ENCODE results near the gene STXBP5.

DNA sequence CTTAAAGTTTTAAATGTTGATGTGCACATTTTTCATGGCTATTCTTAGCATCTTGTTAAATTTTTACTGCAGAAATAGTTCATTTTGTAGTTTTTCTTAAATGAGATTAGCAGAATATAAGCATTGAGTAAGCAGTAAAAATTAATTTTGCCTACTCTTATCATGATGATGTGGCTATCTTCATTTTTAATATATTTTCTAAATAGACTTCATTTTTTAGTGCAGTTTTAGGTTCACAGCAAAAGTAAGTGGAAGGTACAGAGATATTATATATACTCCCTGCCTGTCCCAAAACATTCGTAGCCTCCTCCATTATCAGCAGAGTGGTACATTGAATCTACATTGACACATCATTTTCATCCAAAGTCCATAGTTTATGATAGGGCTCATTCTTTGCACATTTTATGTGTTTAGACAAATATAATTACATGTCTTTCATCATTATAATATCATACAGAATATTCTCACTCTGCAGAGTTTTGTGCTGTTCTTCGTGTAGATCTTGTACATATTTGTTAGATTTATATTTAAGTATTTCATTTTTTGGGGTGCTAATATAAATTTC, 13.7 kb downstream of the STXBP5 start:
- TF ChIP-seq PAX8 (CRISPR knock-in tag; IDR thresholded peaks at IDR 0.05; ENCODE audit: borderline replicate concordance) = no peak
- TF ChIP-seq NCOR1 (IDR thresholded peaks at IDR 0.05; ENCODE audit: borderline replicate concordance, low read length) = no peak
- no peak for TF ChIP-seq ZNF788 (CRISPR knock-in tag; IDR thresholded peaks at IDR 0.05; ENCODE audit: borderline replicate concordance)
- no peak for TF ChIP-seq CTCF (CRISPR knock-in tag; IDR thresholded peaks at IDR 0.05)
- TF ChIP-seq ZBTB1 (CRISPR knock-in tag; IDR thresholded peaks at IDR 0.05; ENCODE audit: borderline replicate concordance) = no peak
